ENCODE measurements around the gene CPE.

DNA sequence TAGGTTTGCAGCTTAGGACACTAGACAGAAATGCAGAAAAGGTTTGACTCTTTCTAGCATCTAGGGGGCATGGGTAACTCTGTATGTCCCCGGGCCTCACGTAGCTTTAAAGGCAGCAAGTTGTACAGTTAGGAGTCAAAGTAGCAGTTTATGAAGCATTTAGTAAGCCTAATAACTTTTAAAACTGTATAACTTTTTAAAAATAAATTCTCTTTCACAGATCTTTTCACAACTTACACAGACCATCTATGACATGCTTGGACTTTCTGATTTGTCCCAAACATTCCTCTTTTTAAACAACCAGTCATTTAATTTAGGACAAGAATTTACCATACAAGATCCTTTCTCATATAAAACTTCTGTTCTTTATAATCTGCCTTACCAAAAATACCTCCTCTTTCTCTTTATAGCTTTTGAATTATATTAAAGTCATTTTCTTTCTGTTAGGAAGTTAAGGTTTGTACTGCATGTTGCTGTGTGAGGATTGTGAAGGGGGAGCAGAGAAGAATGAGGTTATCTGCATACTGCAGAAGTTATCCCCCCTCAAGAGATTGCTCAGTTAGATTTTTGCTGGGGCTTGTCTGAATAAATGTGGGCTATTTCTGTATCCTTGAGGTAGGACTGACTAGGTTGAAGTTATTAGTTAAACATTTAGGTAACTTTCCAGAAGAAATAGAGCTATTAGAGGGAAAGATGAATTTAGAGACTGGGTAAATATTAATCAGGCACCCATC is 94.3 kb downstream of the CPE start:
- no peak for TF ChIP-seq RCOR1 (IDR thresholded peaks at IDR 0.05; ENCODE audit: insufficient replicate concordance, low read length)
- TF ChIP-seq, protein P1, sequence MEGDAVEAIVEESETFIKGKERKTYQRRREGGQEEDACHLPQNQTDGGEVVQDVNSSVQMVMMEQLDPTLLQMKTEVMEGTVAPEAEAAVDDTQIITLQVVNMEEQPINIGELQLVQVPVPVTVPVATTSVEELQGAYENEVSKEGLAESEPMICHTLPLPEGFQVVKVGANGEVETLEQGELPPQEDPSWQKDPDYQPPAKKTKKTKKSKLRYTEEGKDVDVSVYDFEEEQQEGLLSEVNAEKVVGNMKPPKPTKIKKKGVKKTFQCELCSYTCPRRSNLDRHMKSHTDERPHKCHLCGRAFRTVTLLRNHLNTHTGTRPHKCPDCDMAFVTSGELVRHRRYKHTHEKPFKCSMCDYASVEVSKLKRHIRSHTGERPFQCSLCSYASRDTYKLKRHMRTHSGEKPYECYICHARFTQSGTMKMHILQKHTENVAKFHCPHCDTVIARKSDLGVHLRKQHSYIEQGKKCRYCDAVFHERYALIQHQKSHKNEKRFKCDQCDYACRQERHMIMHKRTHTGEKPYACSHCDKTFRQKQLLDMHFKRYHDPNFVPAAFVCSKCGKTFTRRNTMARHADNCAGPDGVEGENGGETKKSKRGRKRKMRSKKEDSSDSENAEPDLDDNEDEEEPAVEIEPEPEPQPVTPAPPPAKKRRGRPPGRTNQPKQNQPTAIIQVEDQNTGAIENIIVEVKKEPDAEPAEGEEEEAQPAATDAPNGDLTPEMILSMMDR (conservative IDR thresholded peaks at IDR 0.05; ENCODE audit: low read depth, low read length): no peak
- TF ChIP-seq BHLHE40 (IDR thresholded peaks at IDR 0.05; ENCODE audit: low read depth, low read length): no peak
- TF ChIP-seq RFX5 (IDR thresholded peaks at IDR 0.05; ENCODE audit: low read depth, low read length): no peak
- no peak for TF ChIP-seq POLR2A (IDR thresholded peaks at IDR 0.05; ENCODE audit: low read depth, low read length)
- TF ChIP-seq RAD21 (IDR thresholded peaks at IDR 0.05; ENCODE audit: low read length): no peak
- TF ChIP-seq, protein P2, sequence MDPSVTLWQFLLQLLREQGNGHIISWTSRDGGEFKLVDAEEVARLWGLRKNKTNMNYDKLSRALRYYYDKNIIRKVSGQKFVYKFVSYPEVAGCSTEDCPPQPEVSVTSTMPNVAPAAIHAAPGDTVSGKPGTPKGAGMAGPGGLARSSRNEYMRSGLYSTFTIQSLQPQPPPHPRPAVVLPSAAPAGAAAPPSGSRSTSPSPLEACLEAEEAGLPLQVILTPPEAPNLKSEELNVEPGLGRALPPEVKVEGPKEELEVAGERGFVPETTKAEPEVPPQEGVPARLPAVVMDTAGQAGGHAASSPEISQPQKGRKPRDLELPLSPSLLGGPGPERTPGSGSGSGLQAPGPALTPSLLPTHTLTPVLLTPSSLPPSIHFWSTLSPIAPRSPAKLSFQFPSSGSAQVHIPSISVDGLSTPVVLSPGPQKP (IDR thresholded peaks at IDR 0.05; ENCODE audit: borderline replicate concordance, low read depth, low read length): no peak
